Ovary (tissue), 3 donors: ENCODE results near the gene XPO1.
"Not testable (repeated sequence)": the region's sequence is repeated elsewhere in the genome, so short reads cannot be mapped to it uniquely, and the experiment has no call there.

Experiments used
- EP300 ChIP-seq: sonication (generic); formaldehyde crosslinking; IDR thresholded peaks from one replicate; pipeline ENCODE4 v1.6.1; 2017; ENCODE audit warnings: antibody characterized with exemption
- TF ChIP-seq, protein P1 (sequence below), 3 donors: fragments of 450-650 bp in 2 of 3; fragments of 200-600 bp in 1 of 3; IDR thresholded peaks; one replicate each; pipeline versions ENCODE4 v1.5.1 to v1.8.0; 2016 to 2022; ENCODE audit warnings: antibody characterized with exemption in 3 of 3, mild to moderate bottlenecking in 1 of 3
- donor health status: DM: no; HTN: no; CAD: no.

DNA sequence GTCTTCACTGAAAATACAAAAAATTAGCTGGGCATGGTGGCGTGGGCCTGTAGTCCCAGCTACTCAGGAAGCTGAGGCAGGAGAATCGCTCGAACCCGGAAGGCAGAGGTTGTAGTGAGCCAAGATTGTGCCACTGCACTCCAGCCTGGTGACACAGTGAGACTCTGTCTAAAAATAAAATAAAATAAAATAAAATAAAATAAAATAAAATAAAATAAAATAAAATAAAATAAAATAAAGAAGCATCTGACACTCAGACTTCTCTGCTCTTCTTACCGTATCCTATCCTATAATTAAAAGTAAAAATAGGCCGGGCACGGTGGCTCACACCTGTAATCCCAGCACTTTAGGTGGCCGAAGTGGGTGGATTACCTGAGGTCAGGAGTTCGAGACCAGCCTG is 46.2 kb upstream of the XPO1 start:
- TF ChIP-seq, protein P1, sequence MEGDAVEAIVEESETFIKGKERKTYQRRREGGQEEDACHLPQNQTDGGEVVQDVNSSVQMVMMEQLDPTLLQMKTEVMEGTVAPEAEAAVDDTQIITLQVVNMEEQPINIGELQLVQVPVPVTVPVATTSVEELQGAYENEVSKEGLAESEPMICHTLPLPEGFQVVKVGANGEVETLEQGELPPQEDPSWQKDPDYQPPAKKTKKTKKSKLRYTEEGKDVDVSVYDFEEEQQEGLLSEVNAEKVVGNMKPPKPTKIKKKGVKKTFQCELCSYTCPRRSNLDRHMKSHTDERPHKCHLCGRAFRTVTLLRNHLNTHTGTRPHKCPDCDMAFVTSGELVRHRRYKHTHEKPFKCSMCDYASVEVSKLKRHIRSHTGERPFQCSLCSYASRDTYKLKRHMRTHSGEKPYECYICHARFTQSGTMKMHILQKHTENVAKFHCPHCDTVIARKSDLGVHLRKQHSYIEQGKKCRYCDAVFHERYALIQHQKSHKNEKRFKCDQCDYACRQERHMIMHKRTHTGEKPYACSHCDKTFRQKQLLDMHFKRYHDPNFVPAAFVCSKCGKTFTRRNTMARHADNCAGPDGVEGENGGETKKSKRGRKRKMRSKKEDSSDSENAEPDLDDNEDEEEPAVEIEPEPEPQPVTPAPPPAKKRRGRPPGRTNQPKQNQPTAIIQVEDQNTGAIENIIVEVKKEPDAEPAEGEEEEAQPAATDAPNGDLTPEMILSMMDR (IDR thresholded peaks at IDR 0.05): not testable (repeated sequence)
- not testable (repeated sequence) for TF ChIP-seq EP300
